HL-60 (cell line): ENCODE results near the gene BIN2.

ENCODE experiments used
- DNase-seq, 2 experiments: peaks; one replicate each; pipeline ENCODE4 v3.0.0-alpha.2; 2010 to 2020; ENCODE audit warnings: low read depth in 1 of 2, low spot score in 1 of 2
- H3K27ac ChIP-seq: fragments of 250-450 bp; sonication (Bioruptor Pico); replicated peaks from 2 replicates; pipeline ENCODE4 v1.5.1; 2020; ENCODE audit warnings: mild to moderate bottlenecking, moderate library complexity
- H3K27me3 ChIP-seq: fragments of 250-450 bp; sonication (Bioruptor Pico); 2 replicates; pipeline ENCODE4 v1.5.1; 2021; ENCODE audit warnings: mild to moderate bottlenecking, moderate library complexity; ENCODE audit not compliant: insufficient read depth, poor library complexity, severe bottlenecking
- H3K4me3 ChIP-seq: replicated peaks from 2 replicates; pipeline ENCODE4 v1.5.1; 2011; ENCODE audit warnings: mild to moderate bottlenecking, control low read depth, low read length; ENCODE audit not compliant: insufficient read depth
- CTCF ChIP-seq: IDR thresholded peaks from one replicate; pipeline ENCODE4 v1.5.1; 2011; ENCODE audit warnings: low read length, control low read depth, inconsistent platforms; ENCODE audit not compliant: insufficient read depth
- GABPA ChIP-seq: IDR thresholded peaks from 2 replicates; pipeline ENCODE4 v1.6.1; 2012; ENCODE audit warnings: low read depth
- POLR2AphosphoS5 ChIP-seq: IDR thresholded peaks from 2 replicates; pipeline ENCODE4 v1.6.1; 2012; ENCODE audit warnings: low read depth
- REST ChIP-seq: IDR thresholded peaks from 2 replicates; pipeline ENCODE4 v1.6.1; 2012; ENCODE audit warnings: low read depth; ENCODE audit not compliant: insufficient replicate concordance
- SPI1 ChIP-seq: IDR thresholded peaks from 2 replicates; pipeline ENCODE4 v1.6.1; 2012; ENCODE audit warnings: low read depth, mild to moderate bottlenecking, borderline replicate concordance

BIN2 gene

GRCh38 chr12:51349026-51349425 is 25.1 kb upstream of the BIN2 start:
- no peak overlapping the region for H3K27ac ChIP-seq
- no peaks in the 10 kb centered on the region for H3K27me3 ChIP-seq
- TF ChIP-seq GABPA (no peak), REST (no peak), CTCF (no peak), POLR2AphosphoS5 (no peak), SPI1 (no peak)
- no peak overlapping the region for H3K4me3 ChIP-seq
- no peak for DNase-seq

GRCh38 chr12:51348116-51348515 is 24.1 kb upstream of the BIN2 start:
- H3K27me3 ChIP-seq: no peaks in the 10 kb centered on the region
- H3K4me3 ChIP-seq: no peak overlapping the region
- no peak overlapping the region for H3K27ac ChIP-seq
- TF ChIP-seq POLR2AphosphoS5: no peak
- no peak for TF ChIP-seq REST
- TF ChIP-seq GABPA: no peak
- no peak for TF ChIP-seq SPI1
- TF ChIP-seq CTCF: no peak
- DNase-seq: no peak

GRCh38 chr12:51346581-51346980 is 22.6 kb upstream of the BIN2 start, which contains the start of gene CELA1:
TSS of gene CELA1 (minus strand) at chr12:51346679. CDS start at chr12:51346638, 41 bp downstream.
- H3K27me3 ChIP-seq: no peaks in the 10 kb centered on the region

More at GRCh38 chr12:51346581-51346980, 22.6 kb upstream of the BIN2 start, which contains the start of gene CELA1:
- H3K4me3 ChIP-seq: no peak within 1 kb of the TSS
- no peak within 1 kb of the TSS for H3K27ac ChIP-seq
- TF ChIP-seq SPI1: no peak
- TF ChIP-seq REST: no peak
- no peak for TF ChIP-seq CTCF
- TF ChIP-seq GABPA: no peak
- TF ChIP-seq POLR2AphosphoS5: no peak
- no peak for DNase-seq
